GM21423 (cell line): Measurements from ENCODE around the gene SLC6A8.

ENCODE experiments used
- ATAC-seq: cut with Tn5 transposase; IDR thresholded peaks from one replicate; pipeline ENCODE4 v1.9.1; 2021; ENCODE audit warnings: mild to moderate bottlenecking, moderate library complexity; ENCODE audit not compliant: unreplicated experiment

Gene SLC6A8

GRCh38 chrX:153647461-153648357 lies 40.0 kb upstream of the SLC6A8 start:
- no peak for ATAC-seq

GRCh38 chrX:153648358-153649177 lies 39.2 kb upstream of the SLC6A8 start:
- no peak for ATAC-seq

- ATAC-seq: no peak
Observed at GRCh38 chrX:153649178-153649914, 38.4 kb upstream of the SLC6A8 start.

GRCh38 chrX:153649915-153650782 lies 37.6 kb upstream of the SLC6A8 start:
- ATAC-seq: no peak

GRCh38 chrX:153650959-153651358 lies 36.8 kb upstream of the SLC6A8 start:
- no peak for ATAC-seq

- ATAC-seq: no peak
Observed at GRCh38 chrX:153651540-153652079, 36.1 kb upstream of the SLC6A8 start.

- no peak for ATAC-seq
Observed at GRCh38 chrX:153653556-153653955, 34.2 kb upstream of the SLC6A8 start.

GRCh38 chrX:153657161-153657560 lies 30.6 kb upstream of the SLC6A8 start:
- ATAC-seq: no peak

- no peak for ATAC-seq
Observed at GRCh38 chrX:153659268-153659667, 28.5 kb upstream of the SLC6A8 start.

GRCh38 chrX:153662266-153662665 lies 25.5 kb upstream of the SLC6A8 start:
- no peak for ATAC-seq

GRCh38 chrX:153665726-153666306 lies 21.9 kb upstream of the SLC6A8 start:
- ATAC-seq: no peak

- ATAC-seq: no peak
Observed at GRCh38 chrX:153667281-153667955, 20.3 kb upstream of the SLC6A8 start.

- no peak for ATAC-seq
Observed at GRCh38 chrX:153667956-153668396, 19.8 kb upstream of the SLC6A8 start.

- ATAC-seq: no peak
Observed at GRCh38 chrX:153668423-153669173, 19.1 kb upstream of the SLC6A8 start.

GRCh38 chrX:153669174-153669890 lies 18.4 kb upstream of the SLC6A8 start:
- no peak for ATAC-seq

- ATAC-seq: no peak
Observed at GRCh38 chrX:153669901-153670731, 17.6 kb upstream of the SLC6A8 start.
